OCI-LY1 (cell line): ENCODE data around the gene COL21A1.

ENCODE experiments used
- H2AFZ ChIP-seq: fragments of 200-600 bp; sonication (generic), shearing (Covaris generic); 2 replicates; pipeline ENCODE4 v1.6.0; 2014; ENCODE audit warnings: antibody characterized with exemption, mild to moderate bottlenecking, low read length
- H3F3A ChIP-seq: fragments of 200-600 bp; sonication (generic), shearing (Covaris generic); 2 replicates; pipeline ENCODE4 v1.6.0; 2014; ENCODE audit warnings: mild to moderate bottlenecking, antibody characterized with exemption, low read length, moderate library complexity; ENCODE audit not compliant: insufficient read depth
- H3K27ac ChIP-seq: fragments of 200-600 bp; sonication (generic); 2 replicates; pipeline ENCODE4 v1.5.1; 2014; ENCODE audit warnings: low read length, mixed run types, mild to moderate bottlenecking, low read depth; ENCODE audit not compliant: poor library complexity, severe bottlenecking
- H3K27me3 ChIP-seq: fragments of 200-600 bp; sonication (generic); 2 replicates; pipeline ENCODE4 v1.6.0; 2014; ENCODE audit warnings: antibody characterized with exemption, mild to moderate bottlenecking, low read length, moderate library complexity; ENCODE audit not compliant: insufficient read depth
- H3K36me3 ChIP-seq: fragments of 200-600 bp; sonication (generic); 2 replicates; pipeline ENCODE4 v1.6.1; 2014; ENCODE audit warnings: mild to moderate bottlenecking, antibody characterized with exemption, low read length, moderate library complexity, mixed read lengths; ENCODE audit not compliant: insufficient read depth
- H3K4me1 ChIP-seq: fragments of 200-600 bp; sonication (generic); 2 replicates; pipeline ENCODE4 v1.5.1; 2014; ENCODE audit warnings: mild to moderate bottlenecking, low read length, moderate library complexity; ENCODE audit not compliant: insufficient read depth, severe bottlenecking
- H3K4me2 ChIP-seq: fragments of 200-600 bp; sonication (generic), shearing (Covaris generic); 2 replicates; pipeline ENCODE4 v1.6.1; 2014; ENCODE audit warnings: low read length
- H3K4me3 ChIP-seq: fragments of 200-600 bp; sonication (generic); 2 replicates; pipeline ENCODE4 v1.5.1; 2014; ENCODE audit warnings: low read length, low read depth, mild to moderate bottlenecking, mixed read lengths; ENCODE audit not compliant: poor library complexity, severe bottlenecking
- H3K79me2 ChIP-seq: fragments of 200-600 bp; shearing (Covaris generic); 2 replicates; pipeline ENCODE4 v1.6.1; 2016; ENCODE audit warnings: mixed run types, low read length, mixed read lengths; ENCODE audit not compliant: insufficient read depth
- H3K9ac ChIP-seq: fragments of 200-600 bp; sonication (generic), shearing (Covaris generic); 2 replicates; pipeline ENCODE4 v1.6.1; 2014; ENCODE audit warnings: mild to moderate bottlenecking, low read length, mixed read lengths
- H3K9me2 ChIP-seq: fragments of 200-600 bp; sonication (generic), shearing (Covaris generic); 2 replicates; pipeline ENCODE4 v1.6.1; 2014; ENCODE audit warnings: low read depth, mild to moderate bottlenecking, low read length, mixed read lengths
- H3K9me3 ChIP-seq: fragments of 200-600 bp; shearing (Covaris generic); 2 replicates; pipeline ENCODE4 v1.6.1; 2014; ENCODE audit warnings: low read length, mixed read lengths
- H4K20me1 ChIP-seq: fragments of 200-600 bp; sonication (generic), shearing (Covaris generic); 2 replicates; pipeline ENCODE4 v1.6.0; 2016; ENCODE audit warnings: mild to moderate bottlenecking, low read length; ENCODE audit not compliant: insufficient read depth
- EZH2 ChIP-seq: fragments of 200-600 bp; sonication (generic), shearing (Covaris generic); IDR thresholded peaks from 2 replicates; pipeline ENCODE4 v1.8.0; 2017; ENCODE audit warnings: borderline replicate concordance, mixed run types, mild to moderate bottlenecking, antibody characterized with exemption, low read length, moderate library complexity, mixed read lengths
- TF ChIP-seq, protein P1 (sequence below): fragments of 200-600 bp; sonication (generic), shearing (Covaris generic); IDR thresholded peaks from 2 replicates; pipeline ENCODE4 v1.5.1; 2017; ENCODE audit warnings: mild to moderate bottlenecking, antibody characterized with exemption, low read length, moderate library complexity, mixed read lengths

Gene COL21A1

GRCh38 chr6:56242346-56242745 lies 5.0 kb downstream of the COL21A1 start:
- Histone ChIP-seq H3K36me3 (no peaks in the 10 kb centered on the region), H3K79me2 (no peaks in the 10 kb centered on the region), H3K4me1 (no peaks in the 10 kb centered on the region), H3K4me2 (no peak overlapping the region), H4K20me1 (no peaks in the 10 kb centered on the region), H3F3A (no peaks in the 10 kb centered on the region), H3K27ac (no peak overlapping the region), H3K4me3 (no peak overlapping the region), H3K9ac (no peak overlapping the region), H3K9me2 (no peaks in the 10 kb centered on the region), H2AFZ (no peak overlapping the region), H3K9me3 (no peaks in the 10 kb centered on the region), H3K27me3 (no peaks in the 10 kb centered on the region)
- no peak for TF ChIP-seq EZH2
- TF ChIP-seq, protein P1, sequence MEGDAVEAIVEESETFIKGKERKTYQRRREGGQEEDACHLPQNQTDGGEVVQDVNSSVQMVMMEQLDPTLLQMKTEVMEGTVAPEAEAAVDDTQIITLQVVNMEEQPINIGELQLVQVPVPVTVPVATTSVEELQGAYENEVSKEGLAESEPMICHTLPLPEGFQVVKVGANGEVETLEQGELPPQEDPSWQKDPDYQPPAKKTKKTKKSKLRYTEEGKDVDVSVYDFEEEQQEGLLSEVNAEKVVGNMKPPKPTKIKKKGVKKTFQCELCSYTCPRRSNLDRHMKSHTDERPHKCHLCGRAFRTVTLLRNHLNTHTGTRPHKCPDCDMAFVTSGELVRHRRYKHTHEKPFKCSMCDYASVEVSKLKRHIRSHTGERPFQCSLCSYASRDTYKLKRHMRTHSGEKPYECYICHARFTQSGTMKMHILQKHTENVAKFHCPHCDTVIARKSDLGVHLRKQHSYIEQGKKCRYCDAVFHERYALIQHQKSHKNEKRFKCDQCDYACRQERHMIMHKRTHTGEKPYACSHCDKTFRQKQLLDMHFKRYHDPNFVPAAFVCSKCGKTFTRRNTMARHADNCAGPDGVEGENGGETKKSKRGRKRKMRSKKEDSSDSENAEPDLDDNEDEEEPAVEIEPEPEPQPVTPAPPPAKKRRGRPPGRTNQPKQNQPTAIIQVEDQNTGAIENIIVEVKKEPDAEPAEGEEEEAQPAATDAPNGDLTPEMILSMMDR: no peak

DNA sequence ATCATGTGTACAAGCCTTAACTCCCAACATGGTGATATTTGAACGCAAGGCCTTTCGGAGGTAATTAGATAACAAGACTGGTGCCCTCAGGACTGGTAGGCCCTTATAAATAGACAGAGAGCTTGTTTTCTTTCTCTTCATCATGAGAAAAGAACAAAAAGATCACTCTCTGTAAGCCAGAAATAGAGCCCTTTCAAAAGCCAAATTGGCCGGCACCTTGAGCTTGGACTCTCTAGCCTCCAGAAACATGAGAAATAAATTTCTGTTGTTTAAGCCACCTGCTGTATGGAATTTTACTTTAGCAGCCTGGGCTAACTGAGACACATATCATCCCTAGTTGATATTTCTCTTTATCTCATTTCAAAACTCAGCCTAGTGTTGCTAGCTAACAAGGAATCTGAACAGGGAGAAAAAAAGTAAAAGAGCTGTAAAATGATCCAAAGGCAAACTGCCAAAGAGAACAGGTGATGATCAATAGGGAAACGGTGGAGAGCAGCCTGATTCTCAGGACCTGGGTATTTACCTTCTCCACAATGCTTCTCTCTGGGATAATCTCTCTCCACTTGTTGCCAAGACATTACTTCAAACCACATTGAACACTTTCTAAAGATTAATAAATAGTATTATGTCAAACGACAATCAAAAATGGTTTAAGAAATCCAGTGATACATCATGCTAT lies 6.1 kb downstream of the COL21A1 start:
- H2AFZ ChIP-seq: no peak overlapping the region
- no peak overlapping the region for H3K4me2 ChIP-seq
- H3K79me2 ChIP-seq: no peaks in the 10 kb centered on the region
- no peak overlapping the region for H3K27ac ChIP-seq
- no peaks in the 10 kb centered on the region for H3K36me3 ChIP-seq
- no peaks in the 10 kb centered on the region for H3F3A ChIP-seq
- H3K4me3 ChIP-seq: no peak overlapping the region
- H3K9ac ChIP-seq: no peak overlapping the region
- no peaks in the 10 kb centered on the region for H4K20me1 ChIP-seq
- no peak for TF ChIP-seq EZH2
- TF ChIP-seq, protein P1: no peak
- no peaks in the 10 kb centered on the region for H3K9me3 ChIP-seq
- no peaks in the 10 kb centered on the region for H3K27me3 ChIP-seq
- H3K4me1 ChIP-seq: no peaks in the 10 kb centered on the region
- H3K9me2 ChIP-seq: no peaks in the 10 kb centered on the region

GRCh38 chr6:56238352-56238751 lies 9.0 kb downstream of the COL21A1 start:
- no peak for TF ChIP-seq EZH2
- TF ChIP-seq, protein P1: no peak
- H2AFZ ChIP-seq: no peak overlapping the region
- H3K4me3 ChIP-seq: no peak overlapping the region

More at GRCh38 chr6:56238352-56238751, 9.0 kb downstream of the COL21A1 start:
- H3K79me2 ChIP-seq: no peaks in the 10 kb centered on the region
- no peaks in the 10 kb centered on the region for H3K27me3 ChIP-seq
- no peaks in the 10 kb centered on the region for H3K4me1 ChIP-seq
- H3K4me2 ChIP-seq: no peak overlapping the region
- no peaks in the 10 kb centered on the region for H3F3A ChIP-seq
- H3K9ac ChIP-seq: no peak overlapping the region
- H3K27ac ChIP-seq: no peak overlapping the region
- H3K9me3 ChIP-seq: no peaks in the 10 kb centered on the region
- H3K9me2 ChIP-seq: no peaks in the 10 kb centered on the region
- H4K20me1 ChIP-seq: no peaks in the 10 kb centered on the region
- H3K36me3 ChIP-seq: no peaks in the 10 kb centered on the region
